Hypothalamus (tissue), 51 donors: ENCODE measurements around the gene NSMF.

Experiments
- DNase-seq, 51 donors: peaks; one replicate each; lab custom pipeline; 2025; lab: John Stamatoyannopoulos, UW

NSMF gene

GRCh38 chr9:137492464-137493363 lies 33.6 kb upstream of the NSMF start:
- DNase-seq = no peak

- DNase-seq = no peak
These were observed 32.8 kb upstream of the NSMF start for GRCh38 chr9:137491735-137492432.

GRCh38 chr9:137490532-137491186 lies 31.5 kb upstream of the NSMF start:
- no peak for DNase-seq

GRCh38 chr9:137488906-137489305 lies 29.8 kb upstream of the NSMF start:
- no peak for DNase-seq

- no peak for DNase-seq
These were observed 29.2 kb upstream of the NSMF start for GRCh38 chr9:137488327-137488653.

- no peak for DNase-seq
These were observed 28.6 kb upstream of the NSMF start for GRCh38 chr9:137487454-137488326.

- DNase-seq = no peak
These were observed 27.7 kb upstream of the NSMF start for GRCh38 chr9:137486545-137487453.

GRCh38 chr9:137486141-137486490 lies 27.0 kb upstream of the NSMF start:
- no peak for DNase-seq

GRCh38 chr9:137485343-137486140 lies 26.4 kb upstream of the NSMF start:
- no peak for DNase-seq

GRCh38 chr9:137484551-137485315 lies 25.6 kb upstream of the NSMF start:
- DNase-seq = no peak

GRCh38 chr9:137482094-137482781 lies 23.1 kb upstream of the NSMF start:
- peak in 12 of 51 donors; percentile 16 to 63 (median 26) for DNase-seq

- no peak for DNase-seq
These were observed 21.9 kb upstream of the NSMF start for GRCh38 chr9:137480686-137481683.

- no peak for DNase-seq
These were observed 21.0 kb upstream of the NSMF start for GRCh38 chr9:137479892-137480685.

GRCh38 chr9:137478962-137479861 lies 20.1 kb upstream of the NSMF start:
- peak in 11 of 51 donors; percentile 20 to 60 (median 42) for DNase-seq
